AG20443 (cell line): ENCODE data around the gene UBE2M.
A peak's percentile ranks its signal among the peaks of the same experiment; 100 is the strongest.
"Not testable (repeated sequence)": the region's sequence is repeated elsewhere in the genome, so short reads cannot be mapped to it uniquely, and the experiment has no call there.

ENCODE experiments used
- DNase-seq: peaks from one replicate; pipeline ENCODE4 v3.0.0; 2012; ENCODE audit warnings: low spot score, mixed read lengths

UBE2M gene

GRCh38 chr19:58539169-58539559 is 19.2 kb downstream of the UBE2M start:
- not testable (repeated sequence) for DNase-seq

GRCh38 chr19:58538257-58539168 is 19.9 kb downstream of the UBE2M start:
- DNase-seq, result peak; percentile 8

- no peak for DNase-seq
These were observed 21.3 kb downstream of the UBE2M start for GRCh38 chr19:58536852-58537798.

GRCh38 chr19:58535857-58536256 is 22.6 kb downstream of the UBE2M start:
- DNase-seq, result no peak

GRCh38 chr19:58531034-58531840 is 27.2 kb downstream of the UBE2M start:
- DNase-seq, result no peak

- no peak for DNase-seq
These were observed 29.0 kb downstream of the UBE2M start for GRCh38 chr19:58529405-58529804.

- no peak for DNase-seq
These were observed 35.7 kb downstream of the UBE2M start for GRCh38 chr19:58522709-58523108.

- DNase-seq, result no peak
These were observed 36.8 kb downstream of the UBE2M start for GRCh38 chr19:58521651-58522050.

- no peak for DNase-seq
These were observed 38.2 kb downstream of the UBE2M start for GRCh38 chr19:58520257-58520599.

GRCh38 chr19:58519355-58520256 is 38.8 kb downstream of the UBE2M start, which contains the start of gene ZBTB45:
Gene ZBTB45 (minus strand): TSS chr19:58519810. CDS start chr19:58517673, 2,137 bp downstream.
- peak; percentile 91 for DNase-seq

GRCh38 chr19:58519087-58519354 is 39.4 kb downstream of the UBE2M start:
- DNase-seq, result peak; percentile 82

- no peak for DNase-seq
These were observed 39.9 kb downstream of the UBE2M start for GRCh38 chr19:58518256-58519086.

- no peak for DNase-seq
These were observed 41.2 kb downstream of the UBE2M start for GRCh38 chr19:58516964-58517833.

- no peak for DNase-seq
These were observed 42.1 kb downstream of the UBE2M start for GRCh38 chr19:58516246-58516836.

GRCh38 chr19:58515259-58515658 is 43.2 kb downstream of the UBE2M start:
- DNase-seq, result no peak

GRCh38 chr19:58514564-58515022 is 43.8 kb downstream of the UBE2M start:
- DNase-seq, result no peak

GRCh38 chr19:58513694-58514563 is 44.5 kb downstream of the UBE2M start:
- DNase-seq, result peak; percentile 96
